Liver (tissue), 9 donors: ENCODE data around the gene ACKR4. TPM values are rescaled to one million over a fixed set of nuclear protein-coding genes. Genes with fewer than 3 reads are reported as not detected.

Experiments used
- DNase-seq: peaks from one replicate; pipeline ENCODE4 v3.0.0-alpha.2; 2017; ENCODE audit warnings: low spot score
- H3K27ac ChIP-seq, 2 donors: one replicate each; pipeline ENCODE4 v1.7.0; 2013; ENCODE audit warnings: inconsistent platforms in 2 of 2, low read length in 2 of 2, control low read depth in 1 of 2, low read depth in 1 of 2, mild to moderate bottlenecking in 1 of 2
- H3K27me3 ChIP-seq, 4 donors: one replicate each; pipeline versions ENCODE4 v1.6.1 to v1.7.0; 2013; ENCODE audit warnings: low read length in 3 of 4, inconsistent platforms in 1 of 4, mild to moderate bottlenecking in 1 of 4, moderate library complexity in 1 of 4; ENCODE audit not compliant: control insufficient read depth in 4 of 4, insufficient read depth in 4 of 4
- H3K36me3 ChIP-seq, 4 donors: one replicate each; pipeline versions ENCODE4 v1.6.1 to v1.7.0; 2013; ENCODE audit warnings: low read length in 3 of 4, mild to moderate bottlenecking in 3 of 4, low read depth in 1 of 4, moderate library complexity in 1 of 4; ENCODE audit not compliant: control insufficient read depth in 4 of 4, insufficient read depth in 3 of 4
- H3K4me1 ChIP-seq, 4 donors: one replicate each; pipeline versions ENCODE4 v1.6.1 to v1.7.0; 2013; ENCODE audit warnings: low read length in 3 of 4, mild to moderate bottlenecking in 3 of 4, moderate library complexity in 1 of 4; ENCODE audit not compliant: control insufficient read depth in 4 of 4, insufficient read depth in 4 of 4
- H3K4me3 ChIP-seq, 3 donors: one replicate each; pipeline versions ENCODE4 v1.6.1 to v1.7.0; 2013; ENCODE audit warnings: low read length in 3 of 3, control low read depth in 1 of 3, low read depth in 1 of 3, mild to moderate bottlenecking in 1 of 3
- H3K9ac ChIP-seq, 2 donors: one replicate each; pipeline ENCODE4 v1.7.0; 2013; ENCODE audit warnings: low read length in 2 of 2, mild to moderate bottlenecking in 2 of 2, moderate library complexity in 2 of 2, control low read depth in 1 of 2, low read depth in 1 of 2
- H3K9me3 ChIP-seq, 4 donors: one replicate each; pipeline versions ENCODE4 v1.6.1 to v1.7.0; 2013; ENCODE audit warnings: low read length in 3 of 4; ENCODE audit not compliant: control insufficient read depth in 4 of 4
- ATF3 ChIP-seq: IDR thresholded peaks from 2 replicates; pipeline ENCODE4 v1.6.1; 2016; ENCODE audit warnings: antibody characterized with exemption
- CTCF ChIP-seq: fragments of 150-350 bp; IDR thresholded peaks from 2 replicates; pipeline ENCODE4 v1.5.1; 2017; ENCODE audit warnings: improper control_type of control experiment, low read depth, low read length; ENCODE audit not compliant: missing input control
- EGR1 ChIP-seq, 2 donors: IDR thresholded peaks; 2 replicates each; pipeline ENCODE4 v1.6.1; 2016 to 2018; ENCODE audit warnings: antibody characterized with exemption in 2 of 2, low read depth in 2 of 2
- FOXA1 ChIP-seq: IDR thresholded peaks from 2 replicates; pipeline ENCODE4 v1.6.1; 2016; ENCODE audit warnings: antibody characterized with exemption
- FOXA2 ChIP-seq: IDR thresholded peaks from 2 replicates; pipeline ENCODE4 v1.6.1; 2016; ENCODE audit warnings: antibody characterized with exemption
- GABPA ChIP-seq, 2 donors: IDR thresholded peaks in 1 of 2; conservative IDR thresholded peaks in 1 of 2; 2 replicates each; pipeline ENCODE4 v1.6.1; 2016; ENCODE audit warnings: antibody characterized with exemption in 2 of 2, mild to moderate bottlenecking in 1 of 2, moderate library complexity in 1 of 2
- HNF4A ChIP-seq, 2 donors: conservative IDR thresholded peaks; 2 replicates each; pipeline ENCODE4 v1.6.1; 2016; ENCODE audit warnings: antibody characterized with exemption in 2 of 2, mild to moderate bottlenecking in 2 of 2
- HNF4G ChIP-seq: IDR thresholded peaks from 2 replicates; pipeline ENCODE4 v1.6.1; 2016; ENCODE audit warnings: antibody characterized with exemption
- JUND ChIP-seq, 2 donors: IDR thresholded peaks; 2 replicates each; pipeline ENCODE4 v1.6.1; 2016; ENCODE audit warnings: antibody characterized with exemption in 2 of 2
- MAX ChIP-seq: IDR thresholded peaks from 2 replicates; pipeline ENCODE4 v1.6.1; 2016; ENCODE audit warnings: antibody characterized with exemption
- NR2F2 ChIP-seq: IDR thresholded peaks from 2 replicates; pipeline ENCODE4 v1.6.1; 2016; ENCODE audit warnings: antibody characterized with exemption
- RAD21 ChIP-seq, 2 donors: IDR thresholded peaks; 2 replicates each; pipeline ENCODE4 v1.6.1; 2016; ENCODE audit warnings: antibody characterized with exemption in 2 of 2, mild to moderate bottlenecking in 2 of 2
- REST ChIP-seq: IDR thresholded peaks from 2 replicates; pipeline ENCODE4 v1.6.1; 2016; ENCODE audit warnings: antibody characterized with exemption, mild to moderate bottlenecking
- RXRA ChIP-seq, 2 donors: IDR thresholded peaks; 2 replicates each; pipeline ENCODE4 v1.6.1; 2017 to 2018; ENCODE audit warnings: antibody characterized with exemption in 2 of 2, mild to moderate bottlenecking in 1 of 2
- SP1 ChIP-seq: IDR thresholded peaks from 2 replicates; pipeline ENCODE4 v1.6.1; 2018; ENCODE audit warnings: antibody characterized with exemption, mild to moderate bottlenecking
- TAF1 ChIP-seq: conservative IDR thresholded peaks from 2 replicates; pipeline ENCODE4 v1.6.1; 2016; ENCODE audit warnings: antibody characterized with exemption, mild to moderate bottlenecking
- YY1 ChIP-seq: IDR thresholded peaks from 2 replicates; pipeline ENCODE4 v1.6.1; 2016; ENCODE audit warnings: antibody characterized with exemption, mild to moderate bottlenecking
- WGBS: extraction: QIAGEN DNeasy Blood & Tissue Kit; methylation state at CpG from one replicate; pipeline ENCODE4 v1.1.7; 2013; 5-methylcytosine and 5-hydroxymethylcytosine counted together
- polyA plus RNA-seq, 2 donors: library from polyadenylated mRNA; stranded (reverse) in 1 of 2; unstranded in 1 of 2; fragments of 200-250 nt in 1 of 2; fragments of >200 nt in 1 of 2; fragmentation: Nextera tagmentation in 1 of 2; extraction: Ambion mirVana in 1 of 2; gene quantifications; one replicate each; pipeline versions ENCODE4 v1.2.1 to v1.2.3, GENCODE V29; 2013 to 2015
- total RNA-seq, 2 donors: library from RNA; depleted of rRNA; stranded (reverse); fragments of >200 nt; gene quantifications; one replicate each; pipeline ENCODE4 v1.2.3, GENCODE V29; 2014
- donor health status: healthy.
- donor health status: healthy.
- donor health status: healthy.
- donor health status: healthy.
- donor health status: healthy.

Gene ACKR4
- total RNA-seq (under 1 TPM; 0.25 to 0.37 TPM), polyA plus RNA-seq (under 1 TPM; 0.21 to 0.71 TPM)

DNA sequence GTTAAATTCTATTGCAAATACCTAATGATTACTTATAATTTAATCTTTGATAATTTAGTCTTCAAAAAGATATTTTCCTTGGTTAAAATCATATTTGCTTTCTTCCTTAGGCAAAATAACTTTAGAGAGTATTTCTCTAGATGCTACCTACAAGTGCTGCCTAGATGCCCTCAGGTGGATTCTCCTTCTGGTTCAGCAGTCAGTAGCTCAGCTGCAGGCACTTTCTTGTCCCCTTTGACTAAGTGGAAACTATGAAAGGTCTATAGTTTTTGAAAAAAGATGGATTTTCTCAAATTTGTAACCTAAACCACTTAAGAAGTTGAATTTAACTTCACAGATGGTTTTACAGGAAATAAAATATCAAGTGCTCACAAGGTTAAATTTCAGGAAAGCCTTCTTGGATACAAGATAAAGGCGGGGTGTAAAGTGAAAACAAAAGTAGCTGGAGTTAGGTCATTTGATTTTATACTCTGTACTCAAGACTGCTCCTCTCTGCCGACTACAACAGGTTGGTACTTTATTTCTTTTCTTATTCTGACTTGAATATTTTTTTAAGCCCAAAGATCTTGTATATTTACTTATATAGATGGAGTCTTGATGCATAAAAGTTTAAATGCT, at the start of gene ACKR4:
Gene ACKR4 (plus strand): TSS at position 455 of the 618 bp plus-strand sequence. CDS start 3,128 bp downstream, outside the sequence.
- Histone ChIP-seq H3K27me3 (no peaks in the 10 kb centered on the region), H3K27ac (no peak within 1 kb of the TSS), H3K4me1 (peaks cover 0 to 12% (median 7%) of the 10 kb centered on the region in 4 donors), H3K36me3 (peaks cover 0 to 21% (median 10%) of the 10 kb centered on the region in 4 donors), H3K9ac (no peak within 1 kb of the TSS), H3K9me3 (no peaks in the 10 kb centered on the region), H3K4me3 (no peak within 1 kb of the TSS)
- DNase-seq: no peak
- TF ChIP-seq EGR1 (IDR thresholded peaks at IDR 0.05; ENCODE audit: low read depth in 2 of 2) (no peak), GABPA (IDR thresholded peaks at IDR 0.05 in 1 of 2, conservative IDR thresholded peaks at IDR 0.05 in 1 of 2) (no peak), SP1 (no peak), HNF4A (conservative IDR thresholded peaks at IDR 0.05) (no peak), TAF1 (no peak), RAD21 (IDR thresholded peaks at IDR 0.05) (no peak), FOXA2 (no peak), YY1 (no peak), MAX (no peak), CTCF (no peak), RXRA (IDR thresholded peaks at IDR 0.05) (no peak), HNF4G (no peak), NR2F2 (no peak), FOXA1 (no peak), ATF3 (no peak), REST (no peak), JUND (IDR thresholded peaks at IDR 0.05) (no peak)
- 70% methylated on average over 2 of the region's 2 CpGs for WGBS

DNA sequence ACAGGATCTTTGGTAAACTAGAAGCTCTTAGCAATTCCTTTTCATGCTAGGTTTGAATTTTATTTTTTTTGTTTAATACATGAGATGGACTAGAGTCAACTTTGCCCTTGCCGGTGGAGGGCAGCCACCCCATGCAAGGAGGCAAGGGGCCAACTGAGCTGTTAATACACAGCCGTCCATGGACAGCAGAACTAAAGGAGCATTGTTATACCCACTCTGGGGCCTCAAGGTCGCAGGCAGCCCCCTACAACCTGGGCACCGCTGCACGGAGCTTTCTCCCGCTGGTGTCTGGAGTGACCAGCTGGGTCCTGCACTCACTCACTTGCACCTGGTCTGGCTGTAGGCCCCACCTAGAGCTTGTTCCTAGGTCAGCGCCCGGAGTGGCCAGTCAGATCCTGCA, 47.9 kb upstream of the ACKR4 start:
- Histone ChIP-seq H3K4me3 (no peak overlapping the region), H3K4me1 (peaks cover 0 to 4% (median 0%) of the 10 kb centered on the region in 4 donors), H3K9me3 (no peaks in the 10 kb centered on the region), H3K36me3 (peaks cover 0 to 3% (median under 1%) of the 10 kb centered on the region in 4 donors), H3K9ac (no peak overlapping the region), H3K27me3 (no peaks in the 10 kb centered on the region), H3K27ac (no peak overlapping the region)
- no peak for DNase-seq
- WGBS: 87% methylated on average over 8 of the region's 8 CpGs
- no peak for TF ChIP-seq JUND (IDR thresholded peaks at IDR 0.05)
- no peak for TF ChIP-seq RAD21 (IDR thresholded peaks at IDR 0.05)
- TF ChIP-seq ATF3: no peak
- no peak for TF ChIP-seq GABPA (IDR thresholded peaks at IDR 0.05 in 1 of 2, conservative IDR thresholded peaks at IDR 0.05 in 1 of 2)
- no peak for TF ChIP-seq CTCF
- no peak for TF ChIP-seq SP1
- TF ChIP-seq YY1: no peak
- no peak for TF ChIP-seq RXRA (IDR thresholded peaks at IDR 0.05)
- TF ChIP-seq FOXA1: no peak
- no peak for TF ChIP-seq HNF4G
- TF ChIP-seq REST: no peak
